HCT116 (cell line): ENCODE data around the gene ACTN4. TPM values are rescaled to one million over a fixed set of nuclear protein-coding genes. Genes with fewer than 3 reads are reported as not detected.

ENCODE experiments used
- ATAC-seq: fragments of 200-7000 bp; cut with Tn5 transposase; 2 replicates; pipeline ENCODE4 v1.9.1; 2020; ENCODE audit warnings: mild to moderate bottlenecking, moderate library complexity
- BruUV-seq: library from RNA; stranded (reverse); fragments of 400-500 nt; replicated peaks from 2 replicates; lab custom pipeline; 2021; lab: Mats Ljungman, UMichigan
- CTCF ChIA-PET: fragments of 300-600 bp; sonication (Branson Sonifier 250); formaldehyde crosslinking; loops from one replicate; lab custom pipeline; 2021; ENCODE audit warnings: antibody characterized with exemption; lab: Charles Lee
- POLR2A ChIA-PET: fragments of 300-600, 350-600 bp; sonication (Branson Sonifier 250); formaldehyde crosslinking; loops from one replicate; lab custom pipeline; 2021; ENCODE audit warnings: antibody characterized with exemption; lab: Charles Lee
- RAD21 ChIA-PET, 2 experiments: fragments of 300-600 bp; sonication (Branson Sonifier 250); formaldehyde crosslinking; loops; one replicate each; lab custom pipeline; 2023; ENCODE audit warnings: low total read pairs in 2 of 2; ENCODE audit not compliant: uncharacterized antibody in 2 of 2, unreplicated experiment in 2 of 2, low non-redundant PET in 1 of 2; lab: Charles Lee
- DNase-seq: peaks from one replicate; pipeline ENCODE4 v3.0.0-alpha.2; 2010; ENCODE audit warnings: low read depth, low spot score
- H2AFZ ChIP-seq: fragments of 200-600 bp; shearing (Covaris generic), sonication (generic); 2 replicates; pipeline ENCODE4 v1.6.1; 2017; ENCODE audit warnings: low read depth, mixed run types, mixed read lengths, antibody characterized with exemption, low read length; ENCODE audit not compliant: poor library complexity, severe bottlenecking
- H3K27ac ChIP-seq: 2 replicates; pipeline ENCODE4 v1.5.1; 2012; ENCODE audit warnings: low read depth, low read length
- H3K27me3 ChIP-seq: fragments of 200-600 bp; sonication (generic); 2 replicates; pipeline ENCODE4 v1.6.1; 2016; ENCODE audit warnings: mixed run types, low read length, mixed read lengths; ENCODE audit not compliant: insufficient read depth
- H3K36me3 ChIP-seq, 2 experiments: fragments of 200-500 bp in 1 of 2; fragments of 200-600 bp in 1 of 2; sonication (Bioruptor generic) in 1 of 2; sonication (generic) in 1 of 2; 2 replicates each; pipeline versions ENCODE4 v1.5.1 to v1.6.1; 2014 to 2016; ENCODE audit warnings: low read length in 2 of 2, inconsistent platforms in 1 of 2, mixed read lengths in 1 of 2, mixed run types in 1 of 2; ENCODE audit not compliant: insufficient read depth in 2 of 2, control insufficient read depth in 1 of 2
- H3K4me1 ChIP-seq, 2 experiments: fragments of 200-600 bp in 1 of 2; sonication (generic) in 1 of 2; 2 replicates each; pipeline versions ENCODE4 v1.5.1 to v1.6.1; 2012 to 2017; ENCODE audit warnings: low read length in 2 of 2, inconsistent platforms in 1 of 2, mild to moderate bottlenecking in 1 of 2, mixed read lengths in 1 of 2, mixed run types in 1 of 2, moderate library complexity in 1 of 2; ENCODE audit not compliant: insufficient read depth in 2 of 2, control insufficient read depth in 1 of 2
- H3K4me2 ChIP-seq: fragments of 200-600 bp; sonication (generic); 2 replicates; pipeline ENCODE4 v1.6.1; 2017; ENCODE audit warnings: mixed run types, low read length, mixed read lengths
- H3K4me3 ChIP-seq, 2 experiments: fragments of 200-600 bp in 1 of 2; sonication (generic) in 1 of 2; replicated peaks in 1 of 2; 2 replicates each; pipeline ENCODE4 v1.5.1; 2011 to 2016; ENCODE audit warnings: low read length in 2 of 2, control low read depth in 1 of 2, low read depth in 1 of 2, mild to moderate bottlenecking in 1 of 2, mixed read lengths in 1 of 2, mixed run types in 1 of 2
- H3K79me2 ChIP-seq: fragments of 200-600 bp; sonication (generic); 2 replicates; pipeline ENCODE4 v1.6.1; 2017; ENCODE audit warnings: mild to moderate bottlenecking, mixed run types, low read length, moderate library complexity, mixed read lengths; ENCODE audit not compliant: insufficient read depth
- H3K9ac ChIP-seq: fragments of 200-600 bp; sonication (generic); 2 replicates; pipeline ENCODE4 v1.6.1; 2016; ENCODE audit warnings: low read length, mixed read lengths
- H3K9me2 ChIP-seq: fragments of 200-600 bp; sonication (generic), shearing (Covaris generic); 2 replicates; pipeline ENCODE4 v1.6.1; 2017; ENCODE audit warnings: mixed run types, mild to moderate bottlenecking, moderate library complexity; ENCODE audit not compliant: insufficient read depth
- H3K9me3 ChIP-seq, 2 experiments: fragments of 200-500 bp in 1 of 2; fragments of 200-600 bp in 1 of 2; sonication (Bioruptor generic) in 1 of 2; sonication (generic) in 1 of 2; 2 replicates each; pipeline ENCODE4 v1.6.1; 2014 to 2017; ENCODE audit warnings: low read length in 2 of 2, mixed read lengths in 2 of 2, inconsistent platforms in 1 of 2, low read depth in 1 of 2, mild to moderate bottlenecking in 1 of 2, mixed run types in 1 of 2, moderate library complexity in 1 of 2; ENCODE audit not compliant: control insufficient read depth in 1 of 2, insufficient read depth in 1 of 2
- H4K20me1 ChIP-seq: fragments of 200-600 bp; sonication (generic), shearing (Covaris generic); 2 replicates; pipeline ENCODE4 v1.6.1; 2017; ENCODE audit warnings: mixed run types, mild to moderate bottlenecking, moderate library complexity; ENCODE audit not compliant: insufficient read depth
- ATF3 ChIP-seq: IDR thresholded peaks from 2 replicates; pipeline ENCODE4 v1.6.1; 2012
- CBX3 ChIP-seq: IDR thresholded peaks from 2 replicates; pipeline ENCODE4 v1.6.1; 2012; ENCODE audit warnings: low read depth
- CEBPB ChIP-seq: IDR thresholded peaks from 2 replicates; pipeline ENCODE4 v1.6.1; 2012; ENCODE audit warnings: low read depth
- EGR1 ChIP-seq: IDR thresholded peaks from 2 replicates; pipeline ENCODE4 v1.6.1; 2012; ENCODE audit warnings: low read depth
- EZH2 ChIP-seq: fragments of 200-600 bp; sonication (generic); IDR thresholded peaks from 2 replicates; pipeline ENCODE4 v1.6.1; 2017; ENCODE audit warnings: antibody characterized with exemption, mixed run types
- EZH2phosphoT487 ChIP-seq: fragments of 200-600 bp; IDR thresholded peaks from 2 replicates; pipeline ENCODE4 v1.6.1; 2018; ENCODE audit warnings: antibody characterized with exemption, borderline replicate concordance
- FOSL1 ChIP-seq: IDR thresholded peaks from 2 replicates; pipeline ENCODE4 v1.6.1; 2012; ENCODE audit warnings: low read depth
- JUND ChIP-seq: IDR thresholded peaks from 2 replicates; pipeline ENCODE4 v1.6.1; 2012
- MAX ChIP-seq: IDR thresholded peaks from 2 replicates; pipeline ENCODE4 v1.6.1; 2012
- POLR2A ChIP-seq: IDR thresholded peaks from 2 replicates; pipeline ENCODE4 v1.7.0; 2011; ENCODE audit warnings: borderline replicate concordance; ENCODE audit not compliant: insufficient read depth, insufficient read length; ENCODE audit errors: extremely low read depth
- POLR2AphosphoS5 ChIP-seq: IDR thresholded peaks from 2 replicates; pipeline ENCODE4 v1.6.1; 2011; ENCODE audit warnings: mild to moderate bottlenecking, low read depth, low read length, moderate library complexity
- RAD21 ChIP-seq: IDR thresholded peaks from 2 replicates; pipeline ENCODE4 v1.6.1; 2012; ENCODE audit warnings: low read depth, mild to moderate bottlenecking
- SIN3A ChIP-seq: IDR thresholded peaks from 2 replicates; pipeline ENCODE4 v1.6.1; 2012; ENCODE audit warnings: low read depth
- SP1 ChIP-seq: IDR thresholded peaks from 2 replicates; pipeline ENCODE4 v1.6.1; 2012; ENCODE audit warnings: low read depth
- SRF ChIP-seq: IDR thresholded peaks from 2 replicates; pipeline ENCODE4 v1.6.1; 2012; ENCODE audit warnings: low read depth
- YY1 ChIP-seq: IDR thresholded peaks from 2 replicates; pipeline ENCODE4 v1.6.1; 2011; ENCODE audit warnings: low read length, low read depth, moderate library complexity, mild to moderate bottlenecking; ENCODE audit not compliant: insufficient replicate concordance; ENCODE audit errors: extremely low read depth
- ZNF274 ChIP-seq: fragments of 200-500 bp; sonication (Bioruptor generic); IDR thresholded peaks from 2 replicates; pipeline ENCODE4 v1.6.1; 2014; ENCODE audit warnings: mild to moderate bottlenecking, low read depth, low read length, inconsistent platforms
- intact Hi-C: fragments of 100-400 bp; cut with micrococcal nuclease; formaldehyde crosslinking; loops from 2 replicates; pipeline ENCODE4 v1.10.0; 2022
- total RNA-seq: library from RNA; stranded (reverse); gene quantifications from one replicate; pipeline ENCODE4 v1.2.1, GENCODE V29; 2021; ENCODE audit not compliant: unreplicated experiment
- TF ChIP-seq, protein P1 (sequence below), 3 experiments: fragments of 200-600 bp in 1 of 3; sonication (generic) in 1 of 3; IDR thresholded peaks in 2 of 3; conservative IDR thresholded peaks in 1 of 3; 2 replicates each; pipeline ENCODE4 v1.5.1; 2012 to 2017; ENCODE audit warnings: low read depth in 2 of 3, low read length in 2 of 3, antibody characterized with exemption in 1 of 3, borderline replicate concordance in 1 of 3, control low read depth in 1 of 3, mild to moderate bottlenecking in 1 of 3, mixed read lengths in 1 of 3, mixed run types in 1 of 3, moderate library complexity in 1 of 3; ENCODE audit not compliant: insufficient read depth in 1 of 3

ACTN4 gene
- total RNA-seq, 1 experiment from 2014 or later, result 651 TPM

DNA sequence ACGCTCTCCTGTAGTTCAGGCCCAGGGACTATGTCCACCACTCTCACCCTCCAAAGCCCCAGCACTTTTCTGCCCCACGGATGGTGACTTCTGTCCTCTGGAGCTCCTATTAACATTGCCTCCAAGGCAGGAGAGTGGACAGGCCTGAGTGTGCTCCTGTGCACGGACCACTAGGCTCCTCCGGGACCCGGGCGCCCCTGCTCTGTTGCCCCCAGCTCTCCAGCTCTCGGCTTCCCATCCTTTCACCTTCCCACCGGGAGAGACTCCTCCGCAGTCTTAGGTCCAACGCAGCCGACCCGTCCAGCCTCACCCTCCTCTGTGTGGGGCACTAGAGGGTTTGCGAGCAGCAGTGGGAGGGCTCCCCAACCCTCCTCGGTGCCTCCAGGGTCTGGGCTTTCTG, 66.4 kb downstream of the ACTN4 start:
- Histone ChIP-seq H3K4me2 (no peak overlapping the region), H3K9me2 (no peaks in the 10 kb centered on the region), H3K4me1 (no peaks in the 10 kb centered on the region; a peak in 1 of 4 replicates), H3K9ac (no peak overlapping the region), H3K27ac (no peak overlapping the region), H4K20me1 (no peaks in the 10 kb centered on the region), H3K9me3 (no peaks in the 10 kb centered on the region), H3K79me2 (peaks cover 20% of the 10 kb centered on the region; the same call in 1 of the 2 replicates), H3K27me3 (no peaks in the 10 kb centered on the region), H2AFZ (no peak overlapping the region), H3K4me3 (no peak overlapping the region), H3K36me3 (peaks cover 33 to 73% of the 10 kb centered on the region in 2 experiments)
- BruUV-seq, result no TSS peak
- DNase-seq, result no peak
- intact Hi-C loops, result no loop called here
- ChIA-PET RAD21 (no interaction called here), CTCF (no interaction called here), POLR2A (no interaction called here)
- ATAC-seq, result no peak
- TF ChIP-seq ZNF274, result no peak
- no peak for TF ChIP-seq POLR2A
- TF ChIP-seq, protein P1, sequence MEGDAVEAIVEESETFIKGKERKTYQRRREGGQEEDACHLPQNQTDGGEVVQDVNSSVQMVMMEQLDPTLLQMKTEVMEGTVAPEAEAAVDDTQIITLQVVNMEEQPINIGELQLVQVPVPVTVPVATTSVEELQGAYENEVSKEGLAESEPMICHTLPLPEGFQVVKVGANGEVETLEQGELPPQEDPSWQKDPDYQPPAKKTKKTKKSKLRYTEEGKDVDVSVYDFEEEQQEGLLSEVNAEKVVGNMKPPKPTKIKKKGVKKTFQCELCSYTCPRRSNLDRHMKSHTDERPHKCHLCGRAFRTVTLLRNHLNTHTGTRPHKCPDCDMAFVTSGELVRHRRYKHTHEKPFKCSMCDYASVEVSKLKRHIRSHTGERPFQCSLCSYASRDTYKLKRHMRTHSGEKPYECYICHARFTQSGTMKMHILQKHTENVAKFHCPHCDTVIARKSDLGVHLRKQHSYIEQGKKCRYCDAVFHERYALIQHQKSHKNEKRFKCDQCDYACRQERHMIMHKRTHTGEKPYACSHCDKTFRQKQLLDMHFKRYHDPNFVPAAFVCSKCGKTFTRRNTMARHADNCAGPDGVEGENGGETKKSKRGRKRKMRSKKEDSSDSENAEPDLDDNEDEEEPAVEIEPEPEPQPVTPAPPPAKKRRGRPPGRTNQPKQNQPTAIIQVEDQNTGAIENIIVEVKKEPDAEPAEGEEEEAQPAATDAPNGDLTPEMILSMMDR (IDR thresholded peaks at IDR 0.05 in 2 of 3, conservative IDR thresholded peaks at IDR 0.05 in 1 of 3; ENCODE audit: borderline replicate concordance in 1 of 3, insufficient read depth in 1 of 3, low read depth in 2 of 3, low read length in 2 of 3), result no peak
- TF ChIP-seq POLR2AphosphoS5, result no peak; the same call in 1 of the 2 replicates
- no peak for TF ChIP-seq CBX3
- no peak for TF ChIP-seq SRF
- TF ChIP-seq SIN3A, result no peak
- no peak for TF ChIP-seq EZH2
- TF ChIP-seq EGR1, result no peak
- TF ChIP-seq RAD21, result no peak
- no peak for TF ChIP-seq ATF3
- TF ChIP-seq SP1, result no peak
- TF ChIP-seq MAX, result no peak
- no peak for TF ChIP-seq JUND
- no peak for TF ChIP-seq CEBPB
- no peak for TF ChIP-seq EZH2phosphoT487
- no peak for TF ChIP-seq FOSL1
- no peak for TF ChIP-seq YY1
